ENCODE data around the gene FNDC8. TPM values are rescaled to one million over a fixed set of nuclear protein-coding genes. Genes with fewer than 3 reads are reported as not detected.
A peak's percentile ranks its signal among the peaks of the same experiment; 100 is the strongest.
"Not testable (repeated sequence)": the region's sequence is repeated elsewhere in the genome, so short reads cannot be mapped to it uniquely, and the experiment has no call there.

FNDC8 gene
- total RNA-seq, 2 donors from 2014 or later: not detected

- no peak for DNase-seq
- Histone ChIP-seq H3K9me3 (no peaks in the 10 kb centered on the region), H3K4me1 (peaks cover 3% of the 10 kb centered on the region), H3K36me3 (replicated peaks in 1 of 2; ENCODE audit: insufficient read depth in 1 of 2, low read depth in 2 of 2) (no peaks in the 10 kb centered on the region), H3K27ac (no peak overlapping the region), H3K4me3 (no peak overlapping the region), H3K27me3 (no peaks in the 10 kb centered on the region)
- ATAC-seq: no peak
- intact Hi-C loops (cut with DNase I): loop anchor here (10.0 kb wide), 2 partner anchors 147 to 367 kb away; partner anchors contain the start of gene SLFN12L
- WGBS, 2 donors: 50 to 56% methylated on average over 1 of the region's 1 CpG
- no peak for TF ChIP-seq POLR2A (IDR thresholded peaks at IDR 0.05)
Observed at GRCh38 chr17:35167666-35168065, 46.3 kb downstream of the FNDC8 start.

- no peak for DNase-seq
Observed at GRCh38 chr17:35169835-35170363, 48.5 kb downstream of the FNDC8 start.

DNA sequence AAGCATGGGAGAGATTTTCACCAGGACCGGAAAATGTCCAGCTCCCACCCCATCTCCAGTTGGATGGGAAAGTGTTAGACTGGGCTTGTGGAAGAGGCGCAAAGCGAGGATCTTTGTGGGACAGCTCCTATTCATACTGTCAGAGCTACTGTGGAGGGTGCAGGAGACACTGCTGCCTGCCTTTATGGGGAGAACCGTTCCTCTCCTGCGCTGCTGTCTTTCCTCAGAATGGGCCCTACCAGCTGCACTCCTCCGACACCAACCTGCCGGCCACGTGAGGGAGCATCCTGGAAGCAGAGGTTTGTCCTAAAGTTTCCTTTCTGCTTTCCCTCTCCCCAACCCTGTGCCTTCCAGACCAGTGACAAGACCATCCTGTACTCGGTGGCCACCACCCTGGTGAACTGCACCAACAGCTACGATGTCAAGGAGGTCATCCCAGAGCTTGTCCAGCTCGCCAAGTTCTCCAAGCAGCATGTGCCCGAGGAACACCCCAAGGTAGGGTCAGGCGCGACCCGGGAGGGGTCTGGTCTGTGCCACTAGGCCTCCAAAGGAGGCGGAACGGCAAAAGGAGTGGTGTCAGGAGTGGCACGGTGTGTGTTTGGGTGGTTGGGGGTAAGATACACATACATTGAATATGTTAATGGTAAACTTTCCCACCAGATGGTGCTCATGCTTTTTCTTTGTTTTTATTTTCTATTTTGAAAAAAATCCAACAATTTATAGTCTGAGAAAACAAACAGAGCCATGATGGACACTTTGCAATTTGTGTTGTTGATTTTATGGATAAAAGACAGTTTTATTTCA lies 49.8 kb downstream of the FNDC8 start:
- Histone ChIP-seq H3K4me1 (peaks cover 3% of the 10 kb centered on the region), H3K9me3 (no peaks in the 10 kb centered on the region), H3K27ac (no peak overlapping the region), H3K27me3 (no peaks in the 10 kb centered on the region), H3K36me3 (replicated peaks in 1 of 2; ENCODE audit: insufficient read depth in 1 of 2, low read depth in 2 of 2) (no peaks in the 10 kb centered on the region), H3K4me3 (no peak overlapping the region)
- peak in 1 of 4 donors; percentile 15 for DNase-seq
- intact Hi-C loops (cut with DNase I): no loop called here
- peak; percentile 21 for ATAC-seq
- WGBS, 2 donors: 54 to 55% methylated on average over 17 to 18 of the region's 18 CpGs
- no peak for TF ChIP-seq POLR2A (IDR thresholded peaks at IDR 0.05)
- TF ChIP-seq, protein P1, sequence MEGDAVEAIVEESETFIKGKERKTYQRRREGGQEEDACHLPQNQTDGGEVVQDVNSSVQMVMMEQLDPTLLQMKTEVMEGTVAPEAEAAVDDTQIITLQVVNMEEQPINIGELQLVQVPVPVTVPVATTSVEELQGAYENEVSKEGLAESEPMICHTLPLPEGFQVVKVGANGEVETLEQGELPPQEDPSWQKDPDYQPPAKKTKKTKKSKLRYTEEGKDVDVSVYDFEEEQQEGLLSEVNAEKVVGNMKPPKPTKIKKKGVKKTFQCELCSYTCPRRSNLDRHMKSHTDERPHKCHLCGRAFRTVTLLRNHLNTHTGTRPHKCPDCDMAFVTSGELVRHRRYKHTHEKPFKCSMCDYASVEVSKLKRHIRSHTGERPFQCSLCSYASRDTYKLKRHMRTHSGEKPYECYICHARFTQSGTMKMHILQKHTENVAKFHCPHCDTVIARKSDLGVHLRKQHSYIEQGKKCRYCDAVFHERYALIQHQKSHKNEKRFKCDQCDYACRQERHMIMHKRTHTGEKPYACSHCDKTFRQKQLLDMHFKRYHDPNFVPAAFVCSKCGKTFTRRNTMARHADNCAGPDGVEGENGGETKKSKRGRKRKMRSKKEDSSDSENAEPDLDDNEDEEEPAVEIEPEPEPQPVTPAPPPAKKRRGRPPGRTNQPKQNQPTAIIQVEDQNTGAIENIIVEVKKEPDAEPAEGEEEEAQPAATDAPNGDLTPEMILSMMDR (IDR thresholded peaks at IDR 0.05): peak in 6 of 7 experiments; percentile 11 to 39 (median 33)

More at GRCh38 chr17:35169835-35170363, 48.5 kb downstream of the FNDC8 start:
- Histone ChIP-seq H3K4me1 (peaks cover 3% of the 10 kb centered on the region), H3K4me3 (no peak overlapping the region), H3K9me3 (no peaks in the 10 kb centered on the region), H3K27me3 (no peaks in the 10 kb centered on the region), H3K36me3 (replicated peaks in 1 of 2; ENCODE audit: insufficient read depth in 1 of 2, low read depth in 2 of 2) (no peaks in the 10 kb centered on the region), H3K27ac (no peak overlapping the region)
- intact Hi-C loops (cut with DNase I): loop anchor here (10.0 kb wide), 2 partner anchors 145 to 365 kb away; partner anchors contain the start of gene SLFN12L
- TF ChIP-seq POLR2A (IDR thresholded peaks at IDR 0.05): no peak
- TF ChIP-seq, protein P1 (IDR thresholded peaks at IDR 0.05): no peak
- WGBS, 2 donors: 68 to 81% methylated on average over 13 to 17 of the region's 17 CpGs
- ATAC-seq: no peak

DNA sequence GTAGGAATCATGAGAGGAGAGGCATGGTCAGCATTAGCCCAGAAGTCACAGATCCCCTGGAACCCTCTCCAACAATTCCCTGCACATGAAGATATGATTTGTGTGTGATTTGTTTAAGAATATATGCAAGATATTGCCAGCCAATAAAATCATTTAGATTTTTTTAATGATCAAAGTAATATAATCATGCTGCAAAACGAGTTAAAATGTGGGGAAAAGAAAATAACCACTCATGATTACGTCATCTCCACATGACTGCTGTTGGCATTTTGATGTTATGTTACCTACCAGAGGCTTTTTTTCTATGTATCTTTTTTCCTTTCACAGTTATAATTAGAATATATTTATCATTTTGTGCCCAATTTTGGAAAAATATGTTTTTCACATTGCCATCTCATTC lies 50.4 kb downstream of the FNDC8 start:
- Histone ChIP-seq H3K4me3 (no peak overlapping the region), H3K27ac (no peak overlapping the region), H3K27me3 (no peaks in the 10 kb centered on the region), H3K4me1 (peaks cover 3% of the 10 kb centered on the region), H3K36me3 (replicated peaks in 1 of 2; ENCODE audit: insufficient read depth in 1 of 2, low read depth in 2 of 2) (no peaks in the 10 kb centered on the region), H3K9me3 (no peaks in the 10 kb centered on the region)
- no peak for TF ChIP-seq POLR2A (IDR thresholded peaks at IDR 0.05)
- TF ChIP-seq, protein P1 (IDR thresholded peaks at IDR 0.05): no peak
- intact Hi-C loops (cut with DNase I): no loop called here
- DNase-seq (no peak), ATAC-seq (no peak)
- 32 to 35% methylated on average over 2 of the region's 2 CpGs for WGBS, 2 donors

DNA sequence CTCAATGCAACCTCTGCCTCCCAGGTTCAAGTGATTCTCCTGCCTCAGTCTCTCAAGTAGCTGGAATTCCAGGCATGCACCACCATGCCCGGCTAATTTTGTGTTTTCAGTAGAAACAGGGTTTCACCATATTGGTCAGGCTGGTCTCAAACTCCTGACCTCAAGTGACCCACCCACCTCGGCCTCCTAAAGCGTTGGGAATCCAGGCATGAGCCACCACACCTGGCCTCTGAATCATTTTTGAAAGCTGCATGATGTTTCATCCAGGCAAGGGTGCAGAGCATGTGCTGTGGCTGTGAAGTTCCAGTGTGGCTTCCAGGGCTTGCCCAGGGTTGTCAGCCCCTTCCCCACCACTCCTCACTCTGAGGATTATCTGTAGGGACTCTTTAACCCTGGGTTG lies 50.9 kb downstream of the FNDC8 start:
- WGBS, 2 donors: 82 to 92% methylated on average over 3 of the region's 3 CpGs
- H3K4me3 ChIP-seq; H3K27ac ChIP-seq; intact Hi-C loops (cut with DNase I); H3K9me3 ChIP-seq; H3K36me3 ChIP-seq (replicated peaks in 1 of 2; ENCODE audit: insufficient read depth in 1 of 2, low read depth in 2 of 2); DNase-seq; H3K4me1 ChIP-seq; ATAC-seq; H3K27me3 ChIP-seq: not testable (repeated sequence)
